Epithelial cell of esophagus (primary cell): Measurements from ENCODE around the gene TMEM250.

Source experiments
- DNase-seq: peaks from one replicate; pipeline ENCODE4 v3.0.0; 2010; ENCODE audit warnings: low read depth
- H3K4me3 ChIP-seq: 2 replicates; pipeline ENCODE4 v1.5.1; 2011; ENCODE audit warnings: mild to moderate bottlenecking, low read length, control low read depth
- CTCF ChIP-seq: IDR thresholded peaks from 2 replicates; pipeline ENCODE4 v1.5.1; 2011; ENCODE audit warnings: low read depth, mild to moderate bottlenecking, low read length, control low read depth, inconsistent platforms; ENCODE audit not compliant: insufficient read depth; ENCODE audit errors: missing control alignments

The TMEM250 gene

GRCh38 chr9:136156209-136157120 is 37.8 kb upstream of the TMEM250 start:
- H3K4me3 ChIP-seq = no peak overlapping the region
- no peak for TF ChIP-seq CTCF
- no peak for DNase-seq

GRCh38 chr9:136155576-136155975 is 36.9 kb upstream of the TMEM250 start:
- TF ChIP-seq CTCF = no peak
- no peak for DNase-seq
- no peak overlapping the region for H3K4me3 ChIP-seq

- TF ChIP-seq CTCF = no peak
- no peak for DNase-seq
- no peak overlapping the region for H3K4me3 ChIP-seq
These were observed 36.3 kb upstream of the TMEM250 start for GRCh38 chr9:136154943-136155342.

GRCh38 chr9:136153381-136154065 is 34.8 kb upstream of the TMEM250 start:
- TF ChIP-seq CTCF = no peak
- DNase-seq = no peak
- no peak overlapping the region for H3K4me3 ChIP-seq

- no peak for TF ChIP-seq CTCF
These were observed 34.3 kb upstream of the TMEM250 start for GRCh38 chr9:136152931-136153330.

GRCh38 chr9:136152543-136152866 is 33.8 kb upstream of the TMEM250 start:
- TF ChIP-seq CTCF = no peak
- DNase-seq = no peak
- H3K4me3 ChIP-seq = no peak overlapping the region

More at GRCh38 chr9:136152931-136153330, 34.3 kb upstream of the TMEM250 start:
- H3K4me3 ChIP-seq = no peak overlapping the region
- no peak for DNase-seq
